GM21423 (cell line): ENCODE measurements around the gene RAB1B.
"Not testable (repeated sequence)": the region's sequence is repeated elsewhere in the genome, so short reads cannot be mapped to it uniquely, and the experiment has no call there.

Source experiments
- ATAC-seq: cut with Tn5 transposase; IDR thresholded peaks from one replicate; pipeline ENCODE4 v1.9.1; 2021; ENCODE audit warnings: mild to moderate bottlenecking, moderate library complexity; ENCODE audit not compliant: unreplicated experiment

The RAB1B gene

DNA sequence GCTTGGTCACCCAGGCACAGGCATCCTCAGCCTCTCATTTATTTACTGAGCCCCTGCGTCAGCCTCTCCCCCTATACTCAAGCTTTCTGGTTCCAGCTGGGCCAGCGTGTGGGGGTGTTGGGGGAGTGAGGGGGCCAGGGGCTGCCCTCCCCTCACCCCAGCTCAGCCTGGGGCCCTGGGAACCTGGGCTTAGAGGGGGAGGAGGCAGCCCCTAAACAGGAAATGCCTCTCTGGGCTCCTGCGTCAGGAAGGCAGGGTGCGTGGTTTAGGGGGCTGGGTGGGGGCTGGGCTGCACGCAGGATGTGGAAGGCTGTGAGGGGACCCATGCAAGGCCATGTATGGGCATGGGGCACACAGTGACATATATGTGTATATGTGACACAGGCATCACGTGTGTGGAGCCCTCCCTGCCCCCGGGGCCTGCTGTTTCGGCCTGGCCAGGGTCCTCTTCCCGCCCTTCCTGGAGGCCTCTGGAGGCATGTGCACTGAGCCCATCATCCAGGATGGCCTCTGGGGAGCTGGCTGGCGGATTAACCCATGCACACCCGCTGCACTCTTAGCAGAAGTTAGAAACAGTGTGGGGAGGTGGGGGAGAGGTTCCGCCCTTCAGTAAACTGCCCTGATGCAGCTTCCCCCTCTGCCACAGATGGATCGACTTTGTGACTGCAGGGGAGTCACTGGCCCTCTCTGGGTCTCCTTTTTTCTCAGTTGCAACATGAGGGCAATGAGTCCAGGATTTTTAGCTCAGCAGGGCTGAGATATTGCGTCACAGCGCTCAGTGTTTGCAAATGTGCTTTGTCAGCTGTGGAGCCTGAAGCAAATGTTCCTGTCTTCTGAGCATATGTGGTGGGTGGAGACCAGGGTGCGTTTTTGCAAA, 49.5 kb downstream of the RAB1B start:
- ATAC-seq, result peak; percentile 33

DNA sequence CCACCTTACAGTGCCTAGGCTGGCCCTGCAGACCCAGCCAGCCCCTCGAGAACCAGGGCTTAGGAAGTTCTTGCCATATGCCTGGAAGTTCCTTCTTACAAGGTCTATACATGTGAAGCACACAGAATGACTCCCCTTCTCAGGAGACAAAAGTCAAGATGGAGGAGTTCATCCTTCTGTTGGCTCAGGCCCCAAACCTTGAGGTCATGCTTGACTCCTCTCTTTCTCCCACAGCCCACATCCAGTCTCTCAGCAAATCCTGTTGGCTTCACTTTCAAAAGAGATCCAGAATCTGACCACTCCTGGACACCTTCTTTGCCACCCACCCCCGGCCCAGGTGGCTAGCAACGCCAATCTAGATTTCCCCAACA, 50.1 kb downstream of the RAB1B start:
- no peak for ATAC-seq

DNA sequence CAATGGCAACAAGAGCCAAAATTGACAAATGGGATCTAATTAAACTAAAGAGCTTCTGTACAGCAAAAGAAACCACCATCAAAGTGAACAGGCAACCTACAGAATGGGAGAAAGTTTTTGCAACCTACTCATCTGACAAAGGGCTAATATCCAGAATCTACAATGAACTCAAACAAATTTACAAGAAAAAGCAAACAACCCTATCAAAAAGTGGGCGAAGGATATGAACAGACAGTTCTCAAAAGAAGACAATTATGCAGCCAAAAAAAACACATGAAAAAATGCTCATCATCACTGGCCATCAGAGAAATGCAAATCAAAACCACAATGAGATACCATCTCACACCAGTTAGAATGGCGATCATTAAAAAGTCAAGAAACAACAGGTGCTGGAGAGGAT, 51.9 kb downstream of the RAB1B start:
- ATAC-seq, result not testable (repeated sequence)

DNA sequence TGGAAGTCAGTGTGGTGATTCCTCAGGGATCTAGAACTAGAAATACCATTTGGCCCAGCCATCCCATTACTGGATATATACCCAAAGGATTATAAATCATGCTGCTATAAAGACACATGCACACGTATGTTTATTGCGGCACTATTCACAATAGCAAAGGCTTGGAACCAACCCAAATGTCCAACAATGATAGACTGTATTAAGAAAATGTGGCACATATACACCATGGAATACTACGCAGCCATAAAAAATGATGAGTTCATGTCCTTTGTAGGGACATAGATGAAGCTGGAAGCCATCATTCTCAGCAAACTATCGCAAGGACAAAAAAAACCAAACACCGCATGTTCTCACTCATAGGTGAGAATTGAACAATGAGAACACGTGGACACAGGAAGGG, 52.3 kb downstream of the RAB1B start:
- ATAC-seq, result not testable (repeated sequence)

DNA sequence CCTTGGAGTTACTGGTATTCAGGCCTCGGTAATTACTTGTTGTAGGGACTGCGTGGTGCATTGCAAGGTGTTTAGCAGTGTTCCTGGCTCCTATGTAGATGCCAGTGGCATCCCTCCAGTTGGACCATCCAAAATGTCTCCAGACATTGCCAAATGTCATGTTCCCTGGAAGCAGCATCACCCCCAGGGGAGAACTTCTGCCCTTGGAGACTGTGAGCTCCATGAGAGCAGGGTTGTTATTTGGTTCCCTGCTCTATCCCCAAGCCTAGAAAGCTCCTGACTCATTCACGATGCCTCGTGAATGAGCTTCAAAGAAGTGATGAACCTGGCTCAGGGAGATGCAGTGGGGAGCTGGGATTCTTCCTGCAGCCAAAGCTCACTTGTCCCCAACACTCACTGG, 53.2 kb downstream of the RAB1B start:
- ATAC-seq, result no peak

DNA sequence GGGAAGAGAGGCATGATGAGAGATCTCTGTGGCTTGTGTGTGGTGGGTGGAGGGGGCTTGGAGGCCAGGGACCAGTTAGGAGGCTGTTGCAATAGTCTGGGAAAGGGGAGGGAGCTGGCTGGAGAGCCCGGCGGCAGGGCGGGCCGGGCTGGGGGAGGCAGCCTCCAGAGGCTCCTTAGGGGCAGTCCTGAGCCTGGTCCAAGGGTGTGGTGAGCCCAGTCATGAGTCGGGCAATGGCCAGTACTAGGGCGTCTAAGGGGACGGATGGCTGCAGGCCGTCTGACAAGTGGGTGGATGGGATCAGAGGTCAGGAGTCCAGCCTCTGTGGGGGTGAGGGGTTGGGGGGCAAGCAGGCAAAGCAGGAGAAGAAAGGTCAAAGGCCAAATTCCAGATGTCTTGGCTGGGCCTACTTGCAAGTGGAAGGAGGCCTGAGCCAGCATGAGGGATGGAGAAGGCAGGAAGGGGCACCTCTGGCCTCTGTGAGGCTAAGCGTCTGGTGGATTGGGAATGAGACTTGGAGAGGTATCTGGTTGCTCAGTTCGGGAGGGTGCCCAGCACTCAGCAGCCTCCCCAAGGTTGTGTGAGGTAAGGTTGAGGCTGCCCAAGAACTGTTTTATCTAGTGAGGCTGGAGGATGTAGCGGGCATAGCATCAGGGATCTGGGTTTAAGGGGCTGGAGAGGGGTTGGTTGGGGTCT, 54.4 kb downstream of the RAB1B start:
- ATAC-seq, result no peak

DNA sequence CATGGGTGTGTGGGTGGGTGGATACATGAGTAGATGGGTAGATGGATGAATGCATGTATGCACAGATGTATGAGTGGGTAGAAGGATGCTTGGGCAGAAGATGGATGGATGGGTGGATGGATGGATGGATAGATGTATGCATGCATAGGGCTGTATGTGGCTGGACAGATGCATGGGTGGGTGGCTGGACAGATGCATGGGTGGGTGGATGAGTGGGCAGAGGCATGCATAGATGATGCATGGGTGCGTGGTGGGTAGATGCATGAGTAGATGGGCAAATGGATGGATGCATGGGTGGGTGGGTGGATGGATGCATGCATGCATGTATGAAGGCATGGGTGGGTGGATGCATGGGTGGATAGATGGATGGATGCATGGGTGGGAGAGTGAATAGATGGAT, 55.2 kb downstream of the RAB1B start:
- ATAC-seq, result no peak

DNA sequence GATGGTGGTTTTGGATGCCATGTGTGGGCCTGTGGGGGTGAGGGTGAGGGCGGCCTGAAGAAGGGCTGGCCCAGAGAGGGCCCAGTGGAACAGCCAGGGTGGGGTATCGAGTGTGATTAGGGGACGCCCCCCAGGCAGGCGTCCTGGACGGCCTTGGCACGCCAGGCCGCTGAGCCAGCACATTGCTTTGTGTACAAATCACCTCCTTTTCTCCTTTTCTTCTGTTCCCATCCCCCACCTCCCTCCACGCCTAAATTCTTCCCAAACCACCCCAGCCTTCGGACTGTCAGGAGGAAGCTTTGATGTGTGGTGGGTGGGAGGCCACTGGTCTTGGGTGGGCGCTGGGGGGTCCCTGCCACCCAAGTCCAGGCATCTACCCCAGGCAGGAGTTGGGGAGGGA, 56.2 kb downstream of the RAB1B start:
- no peak for ATAC-seq

DNA sequence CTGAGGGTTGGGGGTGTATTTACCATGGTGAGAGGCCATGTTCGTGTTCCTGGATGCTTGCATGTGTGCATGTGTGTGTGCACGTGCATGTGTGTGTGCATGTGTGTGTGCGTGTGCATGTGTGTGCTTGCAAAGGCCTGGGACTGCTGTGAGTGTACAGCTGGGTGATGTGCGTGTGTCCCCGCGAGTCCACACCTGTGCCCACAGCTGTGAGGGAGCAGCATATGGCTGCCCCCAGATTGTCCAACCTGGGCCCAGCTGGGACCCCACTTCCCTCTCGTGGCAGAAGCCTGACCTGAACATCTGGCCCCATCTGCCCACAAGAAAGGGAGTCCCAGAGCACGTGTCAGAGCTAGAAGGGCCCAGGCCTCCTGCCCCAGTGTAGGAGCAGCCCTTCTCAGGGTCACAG, 56.8 kb downstream of the RAB1B start:
- no peak for ATAC-seq

DNA sequence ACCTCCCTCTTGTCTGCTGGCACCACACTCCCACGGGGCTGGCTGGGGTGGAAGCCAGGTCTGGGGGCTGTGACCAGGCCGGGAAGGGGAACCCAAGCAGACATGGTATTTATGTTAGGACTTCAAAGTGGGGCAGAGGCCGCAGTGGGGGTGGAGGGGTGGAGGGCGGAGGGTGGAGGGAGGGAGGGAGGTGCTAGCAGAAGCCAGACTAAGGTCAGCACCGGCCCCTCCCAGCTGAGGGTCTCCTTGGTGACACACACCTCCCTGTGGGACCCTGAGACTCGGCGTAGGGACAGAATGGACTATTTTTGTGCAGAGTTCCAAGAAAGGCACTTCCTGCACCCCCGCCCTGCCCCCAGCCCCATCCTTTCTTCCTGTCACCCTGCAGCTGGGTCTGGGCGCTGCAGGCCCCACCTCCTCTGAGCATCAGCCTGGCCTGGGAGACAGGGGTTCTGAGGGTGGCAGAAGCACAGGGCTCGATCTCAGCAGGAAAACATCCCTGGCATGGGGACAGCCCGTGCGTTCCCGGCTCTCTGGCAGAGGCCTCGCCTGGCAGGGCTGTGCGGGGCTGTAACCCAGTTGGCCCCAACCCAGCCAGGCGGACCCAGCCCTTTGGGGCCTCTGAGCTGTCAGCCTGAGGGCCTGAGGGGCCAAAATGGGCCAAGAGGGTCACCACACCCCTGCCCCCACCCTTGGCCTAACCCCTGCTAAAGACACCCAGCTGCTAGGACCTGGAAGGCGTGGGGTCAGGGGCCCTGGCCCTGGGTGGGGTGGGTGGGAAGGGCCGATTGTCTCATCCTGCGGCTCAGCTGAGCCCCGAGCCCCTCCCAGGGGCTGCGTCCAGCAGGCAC, 58.0 kb downstream of the RAB1B start:
- ATAC-seq, result no peak
